ENCODE measurements around the gene SAG.
"Not testable (repeated sequence)": the region's sequence is repeated elsewhere in the genome, so short reads cannot be mapped to it uniquely, and the experiment has no call there.

The SAG gene

GRCh38 chr2:233355916-233356315 lies 48.3 kb downstream of the SAG start:
- DNase-seq (ENCODE audit: low read depth), result no peak

- DNase-seq (ENCODE audit: low read depth), result no peak
Observed at GRCh38 chr2:233356546-233357308, 49.1 kb downstream of the SAG start.

DNA sequence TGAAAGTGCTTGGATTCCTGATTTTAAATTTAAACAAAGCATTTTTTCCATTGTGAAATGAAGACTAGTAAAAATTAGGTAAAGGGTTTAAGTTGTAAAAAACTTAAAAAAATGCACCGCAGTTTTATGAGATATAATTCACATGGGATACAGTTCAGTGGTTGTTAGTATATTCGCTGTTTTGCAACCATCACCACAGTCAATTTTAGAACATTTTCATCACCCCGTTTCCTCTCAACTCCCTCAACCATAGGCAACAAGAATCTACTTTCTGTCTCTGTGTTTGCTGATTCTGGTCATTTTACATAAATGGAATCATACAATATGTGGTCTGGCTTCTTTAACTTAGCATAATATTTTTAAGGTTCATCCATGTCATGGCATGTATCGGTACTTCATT lies 50.7 kb downstream of the SAG start:
- DNase-seq (ENCODE audit: low read depth), result no peak

- no peak for DNase-seq (ENCODE audit: low read depth)
Observed at GRCh38 chr2:233358947-233359346, 51.3 kb downstream of the SAG start.

- no peak for DNase-seq (ENCODE audit: low read depth)
Observed at GRCh38 chr2:233359823-233360222, 52.2 kb downstream of the SAG start.

- DNase-seq (ENCODE audit: low read depth), result no peak
Observed at GRCh38 chr2:233360771-233361176, 53.2 kb downstream of the SAG start.

- DNase-seq (ENCODE audit: low read depth), result no peak
Observed at GRCh38 chr2:233361297-233361696, 53.7 kb downstream of the SAG start.

DNA sequence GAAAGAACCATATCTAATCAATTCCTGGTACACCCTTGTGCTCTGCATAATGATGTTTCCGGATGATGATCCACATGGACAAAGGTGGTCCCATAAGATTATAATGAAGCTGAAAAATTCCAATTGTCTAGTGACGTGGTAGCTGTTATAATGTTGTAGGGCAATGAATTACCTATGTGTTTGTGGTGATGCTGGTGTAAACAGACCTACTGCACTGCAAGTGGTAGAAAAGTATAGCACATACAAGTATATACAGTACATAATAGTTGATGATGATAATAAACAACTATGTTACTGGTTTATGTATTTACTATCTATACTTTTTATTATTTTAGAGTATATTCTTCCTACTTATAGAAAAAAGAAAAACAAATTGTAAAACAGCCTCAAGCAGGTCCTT lies 55.1 kb downstream of the SAG start:
- DNase-seq (ENCODE audit: low read depth), result no peak

DNA sequence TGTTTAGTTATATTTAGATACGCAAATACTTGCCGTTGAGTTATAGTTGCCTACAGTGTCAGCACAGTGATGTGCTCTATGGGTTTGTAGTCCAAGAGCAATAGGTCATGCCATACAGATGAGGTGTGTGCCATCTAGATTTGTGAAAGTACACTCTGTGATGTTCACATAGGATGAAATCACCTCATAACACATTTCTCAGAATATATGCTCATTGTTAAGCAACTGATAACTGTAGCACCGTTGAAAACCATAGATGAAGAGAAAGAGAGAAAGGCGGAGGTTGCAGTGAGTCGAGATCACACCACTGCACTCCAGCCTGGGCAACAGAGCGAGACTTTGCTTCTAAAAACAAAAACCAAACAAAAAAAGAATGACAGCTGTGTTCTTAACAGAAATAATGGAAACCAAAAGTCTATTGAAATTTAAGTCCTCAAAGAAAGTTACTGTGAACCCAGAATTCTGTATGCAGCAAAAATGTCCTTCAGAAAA lies 56.2 kb downstream of the SAG start:
- no peak for DNase-seq (ENCODE audit: low read depth)

DNA sequence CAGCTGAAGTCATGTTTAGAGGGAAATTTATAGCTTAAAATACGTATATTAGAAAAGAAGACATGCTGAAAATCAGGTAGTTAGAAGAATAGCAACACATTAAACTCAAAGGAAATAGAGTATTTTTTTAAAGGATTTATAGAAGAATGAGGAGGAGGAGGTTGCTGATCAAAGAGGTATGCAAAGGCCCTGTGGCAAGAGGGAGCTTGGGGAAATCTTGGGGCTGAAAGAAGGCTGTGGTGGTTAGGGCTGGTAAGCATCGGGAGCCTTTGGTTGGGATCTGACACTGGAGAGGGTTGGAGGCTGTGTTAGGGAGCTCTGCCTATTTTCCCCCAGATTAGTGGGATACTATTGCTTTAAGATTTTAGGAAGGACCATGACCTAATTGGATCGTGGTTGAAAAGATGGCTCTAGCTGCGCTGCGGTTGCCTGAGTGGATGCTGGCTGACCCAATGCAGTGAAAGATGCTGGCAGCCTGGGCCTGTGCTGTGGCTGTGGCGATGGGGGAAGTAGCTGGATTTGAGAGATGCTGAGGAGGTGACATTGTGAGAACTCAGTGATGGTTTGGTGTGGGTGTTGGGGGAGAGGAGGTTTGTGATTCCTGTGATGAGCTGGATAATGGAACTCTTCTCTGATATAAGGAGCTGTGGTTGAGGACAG lies 58.4 kb downstream of the SAG start:
- no peak for DNase-seq (ENCODE audit: low read depth)

DNA sequence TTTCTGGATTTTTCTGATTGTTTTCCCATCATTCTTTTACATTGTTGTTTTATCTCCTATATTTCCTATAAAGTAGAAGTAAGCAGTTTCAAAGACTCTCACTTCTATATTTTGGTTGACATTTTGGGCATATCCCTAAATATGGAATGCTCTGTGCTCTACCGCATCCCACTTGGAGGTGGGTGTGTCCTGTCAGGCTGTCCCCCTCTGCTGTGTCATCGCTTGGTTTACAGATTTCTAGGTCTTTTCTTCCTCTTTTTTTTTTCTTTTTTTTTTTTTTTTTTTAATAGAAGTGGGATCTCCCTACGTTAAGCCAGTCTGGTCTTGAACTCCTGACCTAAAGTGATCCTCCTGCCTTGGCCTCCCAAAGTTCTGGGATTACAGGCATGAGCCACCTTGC lies 60.0 kb downstream of the SAG start:
- no peak for DNase-seq (ENCODE audit: low read depth)

DNA sequence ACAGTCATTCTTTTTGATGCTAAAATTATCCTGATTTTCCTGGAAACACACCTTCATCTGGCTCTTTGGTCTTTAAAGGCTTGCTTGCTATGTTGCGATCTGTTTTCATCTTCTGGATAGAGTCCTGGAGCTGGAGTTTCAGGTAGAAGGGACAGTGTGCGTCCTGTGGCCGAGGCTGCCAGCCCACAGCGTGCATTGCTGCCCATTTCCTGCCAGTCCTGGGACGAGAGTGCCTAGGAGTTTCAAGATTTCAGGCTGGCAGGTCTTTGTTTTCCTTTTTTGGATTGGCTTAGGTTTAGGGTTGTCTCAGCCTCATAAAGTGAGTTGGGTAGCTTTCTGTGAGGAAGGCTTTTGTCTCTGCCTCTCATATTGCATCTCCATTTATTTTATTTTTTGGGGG lies 61.1 kb downstream of the SAG start:
- no peak for DNase-seq (ENCODE audit: low read depth)

DNA sequence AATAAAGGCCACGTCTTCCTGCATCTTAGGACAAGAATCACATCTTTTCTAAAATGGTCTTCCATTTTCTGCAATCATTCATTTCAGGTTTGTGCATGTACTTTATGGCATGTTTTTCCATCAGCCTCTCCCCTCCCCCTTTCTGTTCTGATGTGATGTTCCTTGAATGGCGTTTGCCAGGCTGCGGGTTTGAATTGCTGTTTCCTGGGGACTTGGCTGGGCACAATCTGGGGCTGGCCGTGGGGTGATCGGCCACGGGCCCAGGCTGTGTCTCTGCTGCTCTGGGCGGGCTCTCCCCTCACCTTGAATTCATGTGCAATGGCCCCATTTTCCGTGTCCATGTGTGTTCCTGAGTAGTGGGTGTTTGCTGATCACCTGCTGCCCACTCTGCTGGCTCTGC lies 61.8 kb downstream of the SAG start:
- DNase-seq (ENCODE audit: low read depth), result no peak

GRCh38 chr2:233369897-233370685 lies 62.5 kb downstream of the SAG start:
- no peak for DNase-seq (ENCODE audit: low read depth)

DNA sequence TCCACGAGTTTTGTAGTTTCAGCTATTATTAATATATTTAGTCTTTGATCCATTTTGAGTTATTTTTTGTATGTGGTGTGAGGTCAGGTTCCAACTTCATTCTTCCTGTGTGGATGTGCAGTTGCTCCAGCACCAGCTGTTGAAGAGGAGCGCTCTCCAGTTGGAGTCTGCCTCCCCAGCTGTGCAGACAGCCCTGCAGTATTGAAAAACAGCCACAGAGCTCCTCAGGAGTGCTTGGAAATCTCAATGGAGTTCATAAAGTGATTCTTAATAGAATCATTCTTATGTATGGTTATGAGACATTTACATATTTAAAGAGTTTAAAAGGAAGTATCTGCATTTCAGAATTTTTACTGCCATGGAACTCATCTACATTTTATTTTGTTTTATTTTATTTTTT lies 64.0 kb downstream of the SAG start:
- DNase-seq (ENCODE audit: low read depth), result no peak

GRCh38 chr2:233372855-233373254 lies 65.2 kb downstream of the SAG start:
- DNase-seq (ENCODE audit: low read depth), result no peak

- DNase-seq (ENCODE audit: low read depth), result no peak
Observed at GRCh38 chr2:233373316-233373715, 65.7 kb downstream of the SAG start.

DNA sequence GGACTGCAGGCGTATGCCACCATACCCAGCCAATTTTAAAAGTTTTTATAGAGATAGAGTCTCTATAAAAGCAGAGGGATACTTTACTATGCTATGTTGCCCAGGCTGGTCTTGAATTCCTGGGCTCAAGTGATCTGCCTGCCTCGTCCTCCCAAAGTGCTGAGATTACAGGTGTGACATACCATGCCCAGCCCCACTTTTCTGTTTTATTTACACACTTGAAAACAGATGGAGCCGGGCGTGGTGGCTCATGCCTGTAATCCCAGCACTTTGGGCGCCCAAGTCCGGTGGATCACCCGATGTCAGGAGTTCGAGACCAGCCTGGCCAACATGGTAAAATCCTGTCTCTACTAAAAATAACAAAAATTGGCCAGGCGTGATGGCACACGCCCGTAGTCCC lies 67.2 kb downstream of the SAG start:
- not testable (repeated sequence) for DNase-seq (ENCODE audit: low read depth)

GRCh38 chr2:233375490-233376314 lies 68.1 kb downstream of the SAG start:
- no peak for DNase-seq (ENCODE audit: low read depth)

GRCh38 chr2:233379034-233379433 lies 71.4 kb downstream of the SAG start:
- DNase-seq (ENCODE audit: low read depth), result no peak

DNA sequence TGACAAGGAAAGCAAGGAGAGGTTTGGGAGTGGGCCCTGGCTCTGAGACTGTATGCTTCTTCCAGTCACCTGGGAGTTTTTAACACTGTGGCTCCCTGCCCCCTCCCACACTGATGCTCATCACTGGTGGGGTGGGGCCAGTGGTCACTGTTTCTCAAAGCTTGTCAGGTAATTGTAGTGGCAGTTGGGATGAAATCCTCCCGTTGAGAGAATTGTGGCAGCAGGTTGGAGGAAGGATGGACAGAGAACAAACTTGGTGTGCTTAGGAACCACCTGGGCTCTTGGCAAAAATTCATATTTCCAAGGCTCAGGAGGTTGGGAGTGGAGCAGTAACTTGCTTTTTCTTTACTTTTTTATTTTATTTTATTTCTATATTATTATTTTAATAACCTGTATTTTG lies 71.8 kb downstream of the SAG start:
- no peak for DNase-seq (ENCODE audit: low read depth)
